HG02571 (cell line): ENCODE measurements around the gene IFNA5.

Experiments used
- ATAC-seq: cut with Tn5 transposase; IDR thresholded peaks from one replicate; pipeline ENCODE4 v1.9.1; 2021; ENCODE audit warnings: mild to moderate bottlenecking, moderate library complexity; ENCODE audit not compliant: unreplicated experiment

The IFNA5 gene

GRCh38 chr9:21294904-21295538 lies 10.1 kb downstream of the IFNA5 start:
- ATAC-seq: peak; percentile 85

- peak; percentile 50 for ATAC-seq
These were observed 10.7 kb downstream of the IFNA5 start for GRCh38 chr9:21294364-21294774.

GRCh38 chr9:21289848-21290247 lies 15.3 kb downstream of the IFNA5 start:
- ATAC-seq: no peak

GRCh38 chr9:21287280-21287679 lies 17.8 kb downstream of the IFNA5 start:
- no peak for ATAC-seq

GRCh38 chr9:21286659-21287058 lies 18.5 kb downstream of the IFNA5 start:
- no peak for ATAC-seq

GRCh38 chr9:21286099-21286498 lies 19.0 kb downstream of the IFNA5 start:
- ATAC-seq: no peak

GRCh38 chr9:21281275-21281674 lies 23.8 kb downstream of the IFNA5 start:
- ATAC-seq: no peak

GRCh38 chr9:21268347-21268657 lies 36.8 kb downstream of the IFNA5 start:
- peak; percentile 17 for ATAC-seq

GRCh38 chr9:21267485-21268346 lies 37.4 kb downstream of the IFNA5 start:
- ATAC-seq: peak; percentile 69

GRCh38 chr9:21266733-21267484 lies 38.2 kb downstream of the IFNA5 start:
- ATAC-seq: no peak

GRCh38 chr9:21265421-21266189 lies 39.5 kb downstream of the IFNA5 start:
- no peak for ATAC-seq

GRCh38 chr9:21255538-21256212 lies 49.4 kb downstream of the IFNA5 start:
- no peak for ATAC-seq
